NCI-H2227 (cell line): ENCODE measurements around the gene BPIFB6.

ENCODE experiments used
- DNase-seq: peaks from one replicate; lab custom pipeline; 2025; ENCODE audit not compliant: unreplicated experiment; lab: John Stamatoyannopoulos, UW

Gene BPIFB6, protein sequence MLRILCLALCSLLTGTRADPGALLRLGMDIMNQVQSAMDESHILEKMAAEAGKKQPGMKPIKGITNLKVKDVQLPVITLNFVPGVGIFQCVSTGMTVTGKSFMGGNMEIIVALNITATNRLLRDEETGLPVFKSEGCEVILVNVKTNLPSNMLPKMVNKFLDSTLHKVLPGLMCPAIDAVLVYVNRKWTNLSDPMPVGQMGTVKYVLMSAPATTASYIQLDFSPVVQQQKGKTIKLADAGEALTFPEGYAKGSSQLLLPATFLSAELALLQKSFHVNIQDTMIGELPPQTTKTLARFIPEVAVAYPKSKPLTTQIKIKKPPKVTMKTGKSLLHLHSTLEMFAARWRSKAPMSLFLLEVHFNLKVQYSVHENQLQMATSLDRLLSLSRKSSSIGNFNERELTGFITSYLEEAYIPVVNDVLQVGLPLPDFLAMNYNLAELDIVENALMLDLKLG

DNA sequence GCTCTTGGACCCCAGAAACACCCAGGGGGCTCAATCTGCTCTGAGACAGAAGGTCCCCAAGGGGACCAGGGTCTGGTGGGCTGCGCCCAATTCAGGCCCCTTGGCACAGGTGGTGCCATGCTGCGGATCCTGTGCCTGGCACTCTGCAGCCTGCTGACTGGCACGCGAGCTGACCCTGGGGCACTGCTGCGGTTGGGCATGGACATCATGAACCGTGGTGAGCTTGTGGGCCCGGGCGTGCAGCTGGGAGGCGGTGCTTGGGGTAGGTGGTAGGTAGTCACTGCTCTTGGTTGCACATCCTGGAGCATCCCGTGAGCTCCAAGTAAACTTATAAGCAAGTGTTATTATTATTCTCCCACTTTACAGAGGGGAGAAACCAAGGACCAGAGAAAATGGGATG lies at the start of gene BPIFB6:
TSS of gene BPIFB6 (plus strand) at position 118 of the 400 bp plus-strand sequence. CDS start at position 118, 0 bp downstream.
- DNase-seq: no peak

DNA sequence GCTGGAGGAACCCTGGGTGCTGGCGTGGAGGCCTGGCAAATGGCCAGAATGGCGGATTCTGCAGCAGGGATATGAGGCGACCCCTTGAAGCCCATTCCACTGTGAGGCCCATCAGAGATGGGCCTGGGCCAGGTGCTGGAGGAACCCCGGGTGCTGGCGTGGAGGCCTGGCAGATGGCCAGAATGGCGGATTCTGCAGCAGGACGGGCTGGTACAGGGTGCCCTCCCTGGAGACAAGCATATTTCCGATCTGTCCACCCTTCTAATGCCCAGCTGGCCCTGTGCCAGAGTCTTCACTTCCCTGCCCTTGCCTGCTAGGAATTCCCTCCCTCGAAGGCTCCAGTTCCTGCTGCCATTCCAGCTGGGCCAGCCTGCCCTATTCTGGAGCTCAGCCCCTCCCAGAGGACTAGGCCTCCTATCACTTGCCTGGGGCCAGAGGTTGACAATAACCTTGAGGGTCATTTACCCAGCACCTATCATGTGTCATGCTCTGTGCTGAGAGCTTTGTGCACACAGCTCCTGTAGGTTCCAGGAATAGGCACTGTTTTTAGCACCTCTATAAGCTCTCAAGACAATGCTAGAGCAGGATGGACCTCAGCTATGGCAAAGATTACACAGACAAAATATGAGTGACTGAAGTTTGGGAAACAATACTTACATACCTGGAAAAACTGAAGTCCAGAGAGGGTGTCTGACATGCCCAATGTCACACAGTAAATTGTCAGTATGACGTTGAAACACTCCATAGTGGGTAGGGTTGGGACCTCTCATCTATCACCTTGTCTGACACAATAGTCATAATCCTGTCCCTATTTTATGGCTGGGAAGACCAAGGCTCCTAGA lies 48.6 kb upstream of the BPIFB6 start:
- DNase-seq: peak; percentile 35

DNA sequence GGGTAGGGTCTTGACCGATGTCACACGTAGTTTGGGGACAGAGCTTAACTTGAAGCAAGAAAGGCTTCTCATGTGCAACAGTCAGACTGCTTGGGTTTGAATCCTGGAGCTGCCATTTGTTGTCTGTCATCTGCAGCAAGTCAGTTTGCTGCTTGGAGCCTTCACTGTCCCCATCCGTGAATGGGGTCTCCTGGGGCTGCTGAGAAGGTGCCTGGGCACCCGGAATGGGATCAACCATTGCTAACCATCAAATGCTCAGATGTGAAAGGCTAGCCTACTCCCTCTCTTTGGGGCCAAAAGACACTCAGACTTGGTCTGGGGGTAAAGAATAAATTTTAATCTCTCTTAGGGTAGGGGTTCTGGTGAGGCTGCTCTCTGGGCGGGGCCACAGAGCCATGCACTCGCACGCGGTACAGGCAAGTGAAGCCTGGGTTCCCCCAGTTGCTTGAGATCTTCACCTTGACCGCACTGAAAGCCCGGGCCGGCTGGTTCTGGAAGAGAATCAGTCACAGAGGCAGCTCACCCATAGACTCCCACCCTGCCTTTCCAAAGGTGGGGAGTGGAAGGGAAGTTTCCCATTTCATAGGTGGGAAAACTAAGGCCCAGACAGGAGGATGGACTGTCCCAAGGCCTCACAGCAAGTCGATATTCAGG lies 47.9 kb upstream of the BPIFB6 start:
- no peak for DNase-seq

DNA sequence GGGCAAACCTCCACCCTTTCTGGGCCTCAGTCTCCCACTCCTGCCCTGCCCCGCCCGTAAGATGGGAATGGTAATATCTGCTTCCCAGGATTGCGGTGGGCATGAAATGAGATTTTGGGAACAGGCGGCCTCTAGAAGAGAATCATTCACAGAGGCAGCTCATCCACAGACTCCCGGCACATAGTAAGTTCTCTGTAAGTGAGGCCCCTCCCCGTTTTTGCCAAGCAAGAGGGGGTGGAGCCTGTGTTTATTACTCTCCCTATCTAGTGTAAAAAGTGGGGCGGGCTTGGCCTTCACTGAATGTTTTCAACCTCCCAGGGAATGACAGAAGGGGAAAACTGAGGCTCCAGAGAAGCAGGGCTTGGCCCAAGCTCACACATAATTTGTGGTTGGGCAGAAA lies 47.3 kb upstream of the BPIFB6 start:
- no peak for DNase-seq

DNA sequence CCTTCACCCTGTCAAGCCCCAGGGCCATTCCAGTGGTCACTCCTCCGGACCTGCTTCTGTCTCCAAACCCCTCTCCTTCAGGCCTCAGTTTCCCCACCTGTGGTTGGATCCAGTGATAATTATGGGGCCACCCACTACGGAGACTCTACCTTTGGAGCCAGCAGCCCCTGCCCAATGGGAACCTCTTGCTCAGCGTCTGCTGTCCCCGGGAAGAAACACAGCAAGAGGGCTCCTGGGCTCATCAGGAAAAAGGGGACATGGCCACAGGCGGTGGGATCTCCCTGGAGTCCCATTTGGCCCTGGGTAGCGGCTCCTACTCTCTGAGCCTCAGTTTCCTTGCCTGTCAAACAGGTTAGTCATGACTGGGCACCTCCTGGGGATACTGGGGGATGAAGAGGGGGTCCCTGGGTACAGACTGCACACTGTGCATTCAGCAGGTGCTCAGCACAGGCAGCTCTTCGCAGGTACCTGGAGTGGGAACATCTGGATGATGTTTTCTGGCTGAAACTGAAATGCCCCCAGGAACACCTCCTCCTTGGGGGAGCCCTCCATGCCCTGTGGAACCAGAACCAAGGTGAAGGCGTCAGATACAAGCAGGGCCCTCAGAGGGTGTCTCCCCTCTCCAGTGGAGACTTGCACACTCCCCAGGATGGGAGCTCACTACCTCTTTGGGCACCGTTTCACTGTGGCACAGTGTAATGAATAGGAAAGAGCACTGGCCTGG lies 46.7 kb upstream of the BPIFB6 start:
- no peak for DNase-seq

DNA sequence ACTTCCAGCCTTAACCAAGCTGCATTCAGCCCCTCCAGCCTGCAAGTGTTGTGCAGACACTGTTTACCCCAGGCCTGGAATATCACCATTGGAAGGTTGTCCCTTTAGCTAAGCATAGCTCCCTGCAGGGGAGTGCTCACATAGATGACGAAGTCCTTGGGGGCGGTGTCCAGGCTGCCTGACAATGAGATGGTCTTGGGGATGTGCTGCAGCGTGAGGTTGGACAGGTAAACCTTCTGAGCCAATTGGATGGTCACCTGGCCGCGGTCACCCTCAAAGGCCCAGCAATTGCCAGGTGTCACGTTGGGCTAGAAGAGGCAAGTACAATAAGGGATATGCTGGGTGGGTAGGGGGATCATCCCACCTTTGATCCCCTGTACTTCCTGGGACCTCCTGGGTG lies 45.9 kb upstream of the BPIFB6 start:
- DNase-seq: no peak

DNA sequence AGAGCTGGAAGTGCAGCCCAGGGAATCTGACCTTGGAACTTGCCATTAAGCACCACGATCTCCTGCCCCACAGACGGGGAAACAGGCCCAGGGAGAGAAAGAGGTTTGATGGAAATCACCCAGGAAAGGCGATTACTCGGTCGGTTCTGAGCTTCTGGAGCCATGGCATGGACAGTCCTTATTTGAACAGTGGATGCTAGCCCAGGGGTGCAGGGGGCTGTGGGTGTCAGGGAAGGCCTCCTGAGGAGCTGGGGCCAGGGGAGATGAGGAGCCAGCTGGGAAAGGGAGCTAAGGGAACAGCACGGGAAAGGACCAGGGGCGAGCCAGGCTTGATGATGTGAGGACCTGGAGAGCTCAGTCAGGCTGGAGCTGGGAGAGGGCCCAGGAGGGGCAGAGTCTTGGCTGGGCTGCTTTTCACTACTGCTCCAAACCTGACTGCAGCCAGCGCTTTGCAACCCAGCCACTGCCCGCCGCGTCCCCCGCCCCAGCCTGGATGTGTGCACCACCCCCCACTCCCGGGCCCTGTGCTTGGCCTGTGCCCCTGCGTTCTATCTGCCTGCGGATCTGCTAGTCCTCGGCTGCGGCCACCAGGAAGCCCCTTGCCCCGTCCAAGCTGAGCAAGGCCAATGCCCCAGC lies 45.0 kb upstream of the BPIFB6 start:
- DNase-seq: no peak

DNA sequence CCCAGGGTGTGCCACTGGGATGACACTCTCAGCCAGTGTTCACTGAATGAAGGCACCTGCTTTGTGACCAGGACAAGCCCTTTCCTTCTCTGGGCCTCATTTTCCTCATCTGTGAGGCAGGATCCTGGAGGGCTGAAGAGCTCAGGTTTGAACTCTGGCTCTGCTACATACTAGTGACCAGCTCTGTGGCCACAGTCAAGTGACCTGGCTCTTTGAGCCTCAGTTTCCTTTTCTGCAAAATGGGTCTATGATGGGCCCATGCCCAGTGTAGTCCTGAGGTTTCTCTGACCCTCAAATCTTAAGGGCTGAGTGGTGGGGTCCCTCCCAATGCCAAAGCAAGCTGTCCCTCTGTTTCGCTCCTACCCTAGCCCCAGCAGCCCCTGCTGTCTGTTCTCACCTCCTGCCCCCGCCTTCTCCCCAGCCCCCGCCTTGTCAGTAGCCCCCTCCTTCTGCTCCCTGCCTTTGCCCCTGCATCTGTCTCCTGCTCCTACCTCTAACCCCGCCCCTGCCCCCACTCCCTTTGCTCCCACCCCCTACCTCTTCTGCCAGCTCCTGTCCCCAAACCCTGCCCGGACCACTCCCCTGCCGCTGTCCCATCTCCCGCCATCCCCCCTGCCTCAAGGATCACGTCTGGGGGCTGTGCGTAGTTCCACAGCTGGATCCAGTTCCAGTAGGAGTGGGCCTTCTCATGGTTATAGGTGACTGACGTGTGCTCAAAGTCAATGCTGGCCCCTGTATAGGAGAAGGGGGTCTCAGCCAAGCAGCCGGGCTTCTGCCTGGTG lies 44.2 kb upstream of the BPIFB6 start:
- no peak for DNase-seq

DNA sequence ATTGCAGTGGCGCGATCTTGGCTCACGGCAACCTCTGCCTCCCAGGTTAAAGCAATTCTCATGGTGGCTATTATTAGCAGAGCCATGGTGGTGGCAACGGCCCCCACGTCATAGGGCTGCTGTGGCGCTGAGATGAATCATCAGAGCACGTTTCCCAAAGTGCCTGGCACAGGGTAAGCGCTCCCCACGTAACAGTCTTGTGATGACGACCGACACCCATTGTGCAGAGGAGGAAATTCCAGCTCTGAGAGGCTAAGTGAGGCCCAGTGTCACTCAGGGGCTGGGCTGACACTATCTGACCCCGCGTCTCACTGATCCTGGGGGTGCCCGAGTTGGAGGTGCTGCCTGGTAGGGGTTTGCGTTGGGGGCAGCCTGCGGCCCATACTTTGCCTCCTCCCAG lies 43.4 kb upstream of the BPIFB6 start:
- DNase-seq: no peak

DNA sequence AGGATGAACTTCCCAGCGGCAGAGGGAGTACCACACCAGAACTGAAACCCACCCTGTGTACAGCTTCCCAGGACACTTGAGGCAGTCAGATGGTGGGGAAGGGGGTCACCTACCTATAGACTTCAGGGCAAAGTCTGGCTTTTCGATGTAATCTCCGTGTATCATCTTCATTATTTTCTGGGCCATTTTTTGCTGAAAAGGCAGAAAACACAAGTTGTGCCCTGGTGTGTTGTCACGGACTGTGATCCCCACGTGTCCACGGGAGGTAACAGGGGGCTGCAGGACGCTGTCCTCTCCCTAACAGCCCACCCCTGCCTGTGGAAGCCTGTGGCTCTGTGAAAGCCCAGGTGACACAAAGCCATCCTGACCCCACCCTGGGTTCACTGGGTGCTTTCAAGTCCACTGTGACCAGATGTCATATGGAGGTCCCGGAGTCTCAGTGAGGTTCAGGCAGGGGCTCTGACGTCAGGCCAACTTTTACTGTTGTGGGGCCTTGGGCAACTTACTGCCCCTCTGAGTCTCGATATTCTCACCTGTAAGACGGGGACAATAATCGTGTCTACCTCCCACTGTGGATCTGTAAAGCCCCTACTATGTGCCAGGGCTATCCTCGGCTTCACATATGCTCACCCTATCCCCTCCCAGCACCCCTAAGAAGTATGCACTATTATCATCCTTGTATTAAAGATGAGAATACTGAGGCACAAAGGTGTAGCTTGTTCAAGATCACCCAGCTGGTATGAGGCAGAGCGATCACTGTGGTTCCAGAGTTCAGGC lies 41.8 kb upstream of the BPIFB6 start:
- DNase-seq: no peak

DNA sequence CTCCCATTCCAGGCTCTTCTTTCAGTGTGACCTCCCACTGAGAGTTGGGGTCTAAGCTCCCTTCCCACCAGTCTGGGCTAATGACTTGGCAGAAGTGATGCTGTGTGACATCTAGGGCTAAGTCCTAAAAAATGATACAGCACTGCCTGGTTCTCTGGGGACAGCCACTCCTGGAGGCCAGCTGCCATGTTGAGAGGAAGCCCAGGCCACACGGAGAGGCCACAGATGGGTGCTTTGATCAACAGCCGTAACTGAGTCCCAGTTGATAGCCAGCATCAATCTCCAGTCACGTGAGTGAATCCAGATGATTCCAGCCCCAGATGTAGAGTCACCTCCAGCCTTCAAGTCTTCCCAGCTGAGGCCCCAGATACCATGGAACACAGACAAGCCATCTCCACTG lies 41.0 kb upstream of the BPIFB6 start:
- DNase-seq: no peak

DNA sequence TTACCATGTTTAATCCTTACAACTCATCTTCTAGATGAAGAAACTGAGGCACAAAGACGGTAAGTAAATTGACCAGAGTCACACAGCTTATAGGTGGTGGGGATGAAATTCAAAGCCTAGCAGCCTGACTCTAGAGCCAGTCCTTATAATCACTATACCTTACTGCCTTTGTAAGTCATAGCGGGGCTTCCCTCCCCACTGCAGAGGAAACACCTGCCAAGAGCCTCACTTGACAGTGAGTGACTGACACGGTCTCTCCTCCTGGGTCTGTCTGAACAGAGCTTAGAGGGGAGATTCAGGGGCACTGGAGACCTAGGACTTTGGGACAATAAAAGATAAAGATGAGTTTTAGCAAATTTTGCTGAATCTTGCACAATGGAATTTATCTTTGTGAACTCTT lies 40.1 kb upstream of the BPIFB6 start:
- DNase-seq: no peak

DNA sequence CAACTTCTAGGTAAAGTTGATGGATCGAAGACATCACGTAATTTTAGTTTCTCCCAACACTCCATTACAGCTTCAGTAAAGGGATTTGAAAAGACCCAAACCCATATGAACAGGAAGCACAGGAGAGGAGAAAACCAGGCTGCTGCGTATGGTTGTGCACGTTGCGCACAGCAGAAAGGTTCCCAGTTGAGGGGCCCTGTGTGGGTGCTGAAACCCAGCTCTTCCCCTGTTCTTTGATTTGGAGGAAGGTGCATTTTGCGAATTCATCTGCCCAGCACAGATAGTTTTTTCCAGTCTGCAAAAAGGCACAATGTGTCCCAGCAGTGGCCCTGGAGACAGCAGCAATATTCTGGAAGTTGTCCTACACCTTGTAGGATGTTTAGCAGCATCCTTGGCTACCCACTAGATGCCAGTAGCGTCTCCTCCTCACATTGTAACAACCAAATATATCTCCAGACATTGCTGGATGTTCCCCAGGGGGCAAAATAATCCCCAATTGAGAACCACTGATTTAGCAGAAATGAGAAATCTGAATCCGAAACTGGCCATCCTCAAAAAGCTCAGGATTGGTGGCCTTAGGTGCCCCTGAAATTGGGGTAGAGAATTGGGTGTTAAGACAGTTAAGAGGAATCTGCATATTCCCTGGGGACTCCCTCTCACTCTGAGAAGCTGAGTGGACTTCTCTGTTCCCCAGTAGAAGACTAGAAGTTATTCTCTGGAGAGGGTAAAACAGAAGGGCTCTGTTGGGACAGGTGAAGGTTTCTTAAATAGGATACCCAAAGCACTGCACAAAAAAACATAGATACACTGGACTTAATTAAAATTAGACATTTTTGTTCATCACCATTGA lies 39.4 kb upstream of the BPIFB6 start:
- no peak for DNase-seq

DNA sequence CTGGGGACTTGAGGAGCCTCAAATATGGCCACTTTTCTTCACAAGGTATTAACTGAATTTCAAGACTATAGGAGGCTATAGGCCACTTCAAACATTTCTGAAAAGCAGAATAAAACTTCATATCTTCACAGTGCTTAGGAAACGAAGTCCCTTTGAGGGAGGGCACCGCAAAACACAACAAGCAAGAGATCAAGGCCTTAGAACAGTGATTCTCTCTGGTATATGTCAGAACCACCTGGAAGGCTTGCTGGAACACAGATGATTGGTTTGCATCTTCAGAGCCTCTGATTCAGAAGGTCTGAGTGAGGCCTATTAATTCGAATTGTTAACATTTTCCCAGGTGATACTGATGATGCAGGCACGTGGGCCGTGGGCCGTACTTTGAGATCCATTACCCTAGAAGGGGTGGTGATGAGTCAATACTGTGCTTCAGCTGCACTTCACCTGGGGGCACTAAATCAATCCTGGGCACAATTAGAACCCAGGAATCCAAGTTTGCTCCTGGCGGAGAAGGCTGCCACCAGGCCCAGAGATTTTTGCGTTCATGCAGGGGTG lies 37.9 kb upstream of the BPIFB6 start:
- DNase-seq: no peak

DNA sequence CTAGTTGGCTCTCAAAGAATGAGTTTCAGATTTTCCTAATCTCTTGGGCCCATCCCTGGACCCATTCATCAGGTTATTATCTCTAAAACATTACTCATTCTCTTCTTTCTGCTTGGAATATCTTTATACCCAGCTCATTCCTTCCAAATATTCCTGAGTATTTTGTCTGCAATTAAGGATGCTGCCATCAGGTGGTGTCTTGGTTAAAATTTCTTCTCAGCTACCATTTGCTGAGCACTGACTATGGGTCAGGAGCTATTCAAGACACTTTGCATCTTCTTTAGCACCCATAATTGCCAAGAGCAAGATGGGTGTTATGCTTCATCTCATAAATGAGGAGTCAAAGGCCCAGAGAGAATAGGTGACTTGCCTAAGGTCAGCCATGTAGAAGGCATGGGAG lies 35.6 kb upstream of the BPIFB6 start:
- DNase-seq: no peak

DNA sequence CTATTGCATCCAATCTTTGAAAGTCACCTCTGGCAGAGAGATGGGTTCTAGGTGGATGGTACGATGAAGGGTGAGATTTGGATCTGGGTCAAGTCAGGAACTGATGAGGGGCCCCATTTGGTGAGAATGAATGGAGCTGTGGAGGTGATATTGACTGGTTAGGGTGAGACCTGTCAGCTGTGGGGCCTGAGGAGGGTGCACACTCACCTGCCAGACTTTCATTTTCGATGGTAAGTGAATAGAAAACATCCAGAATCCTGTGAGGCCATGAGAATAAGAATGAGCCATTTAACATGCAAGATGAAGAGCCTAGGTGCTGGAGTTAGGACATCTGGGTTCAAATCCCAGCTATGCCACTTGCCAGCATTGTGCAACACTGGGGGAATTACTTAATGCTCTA lies 34.0 kb upstream of the BPIFB6 start:
- DNase-seq: no peak

DNA sequence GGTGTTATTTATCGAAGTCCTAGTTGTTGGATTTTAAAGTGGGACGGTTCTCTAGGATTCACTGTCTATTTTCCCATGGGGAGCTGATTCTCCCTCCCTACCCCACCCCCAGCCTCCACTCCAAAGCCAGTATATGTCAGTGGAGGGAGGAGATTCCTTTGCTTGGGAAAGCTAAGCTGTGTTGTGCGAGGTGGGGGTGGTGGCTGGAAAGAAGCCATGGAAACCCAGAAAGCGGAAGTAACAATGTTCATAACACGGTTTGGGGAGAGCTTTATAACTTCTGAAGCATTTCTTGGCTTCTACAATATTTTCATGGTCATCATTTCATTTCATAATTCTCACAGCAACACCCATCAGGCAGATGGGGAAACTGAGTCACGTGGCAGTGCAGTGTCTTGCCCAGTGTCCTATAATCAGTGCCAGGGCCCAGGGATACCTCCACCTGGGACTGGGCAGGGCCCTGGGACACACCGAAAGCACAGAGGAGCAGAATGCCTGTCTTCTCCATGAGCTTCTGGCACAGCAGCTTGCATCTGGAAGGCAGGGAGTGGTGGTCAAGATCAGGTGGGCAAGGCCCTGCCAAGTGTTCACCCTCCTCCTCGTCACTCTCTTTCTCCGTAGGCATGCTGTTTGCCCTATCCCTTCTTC lies 31.7 kb upstream of the BPIFB6 start:
- no peak for DNase-seq
